GM12872 (cell line): ENCODE results near the gene MT1E.

Experiments
- TF ChIP-seq, protein P1 (sequence below): IDR thresholded peaks from 3 replicates; pipeline ENCODE4 v1.5.1; 2011; ENCODE audit warnings: low read depth, mild to moderate bottlenecking, low read length, moderate library complexity; ENCODE audit not compliant: insufficient read depth

MT1E gene

DNA sequence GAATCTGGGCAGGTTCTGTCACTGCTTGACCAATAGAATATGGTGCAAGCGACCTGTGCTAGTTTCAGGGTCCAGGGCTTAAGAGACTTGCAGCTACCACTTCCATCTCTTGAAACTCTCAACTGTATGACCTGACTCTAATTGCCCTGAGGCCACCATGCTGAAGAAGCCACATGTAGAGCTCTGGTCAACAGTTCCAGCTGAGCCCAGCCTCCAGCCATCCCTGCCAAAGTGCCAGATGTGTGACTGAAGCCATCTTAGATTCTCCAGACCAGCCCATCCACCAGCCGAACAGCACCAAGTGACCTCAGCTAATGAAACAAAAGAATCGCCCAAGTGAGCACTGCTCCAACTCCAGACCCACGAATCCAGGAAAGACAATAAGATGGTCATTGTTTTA is 20.6 kb upstream of the MT1E start:
- TF ChIP-seq, protein P1, sequence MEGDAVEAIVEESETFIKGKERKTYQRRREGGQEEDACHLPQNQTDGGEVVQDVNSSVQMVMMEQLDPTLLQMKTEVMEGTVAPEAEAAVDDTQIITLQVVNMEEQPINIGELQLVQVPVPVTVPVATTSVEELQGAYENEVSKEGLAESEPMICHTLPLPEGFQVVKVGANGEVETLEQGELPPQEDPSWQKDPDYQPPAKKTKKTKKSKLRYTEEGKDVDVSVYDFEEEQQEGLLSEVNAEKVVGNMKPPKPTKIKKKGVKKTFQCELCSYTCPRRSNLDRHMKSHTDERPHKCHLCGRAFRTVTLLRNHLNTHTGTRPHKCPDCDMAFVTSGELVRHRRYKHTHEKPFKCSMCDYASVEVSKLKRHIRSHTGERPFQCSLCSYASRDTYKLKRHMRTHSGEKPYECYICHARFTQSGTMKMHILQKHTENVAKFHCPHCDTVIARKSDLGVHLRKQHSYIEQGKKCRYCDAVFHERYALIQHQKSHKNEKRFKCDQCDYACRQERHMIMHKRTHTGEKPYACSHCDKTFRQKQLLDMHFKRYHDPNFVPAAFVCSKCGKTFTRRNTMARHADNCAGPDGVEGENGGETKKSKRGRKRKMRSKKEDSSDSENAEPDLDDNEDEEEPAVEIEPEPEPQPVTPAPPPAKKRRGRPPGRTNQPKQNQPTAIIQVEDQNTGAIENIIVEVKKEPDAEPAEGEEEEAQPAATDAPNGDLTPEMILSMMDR: no peak

DNA sequence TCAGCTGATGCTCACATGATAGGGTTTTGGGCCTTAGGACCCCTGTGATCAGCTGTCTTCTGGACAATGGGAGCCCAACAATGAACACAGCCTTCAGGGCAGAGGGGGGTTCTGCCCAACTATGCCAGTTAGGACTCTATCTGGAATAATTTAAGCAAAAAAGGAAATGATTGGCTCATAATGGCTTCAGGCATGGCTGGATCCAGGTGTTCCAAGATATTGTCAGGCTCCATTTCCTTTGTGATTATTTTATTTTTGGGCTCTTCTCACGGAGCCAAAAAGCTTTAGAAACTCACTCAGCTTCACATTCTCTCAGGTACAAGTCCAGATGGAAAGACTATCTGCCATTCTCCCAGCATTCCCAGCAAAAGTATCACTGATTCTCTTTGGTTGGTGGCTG is 20.1 kb upstream of the MT1E start:
- TF ChIP-seq, protein P1: no peak

DNA sequence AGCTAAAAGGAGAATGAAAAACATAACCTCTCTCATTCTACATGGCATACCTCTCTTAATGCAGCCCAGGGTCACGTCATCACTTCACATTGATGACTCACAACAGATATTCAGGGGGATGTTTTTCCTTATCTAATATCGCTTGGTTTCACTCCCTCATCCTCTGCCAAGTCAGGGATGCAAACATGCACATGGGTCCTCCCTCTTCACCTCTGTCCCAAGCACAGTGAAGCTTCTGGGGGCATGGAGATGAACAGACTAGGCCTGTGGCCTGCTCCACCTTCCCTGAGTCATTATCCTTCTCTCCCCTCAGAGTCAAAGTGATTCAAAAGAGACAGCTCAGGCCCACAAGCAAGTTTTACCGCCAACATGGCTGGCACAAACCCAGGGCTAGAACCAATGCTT is 19.5 kb upstream of the MT1E start:
- TF ChIP-seq, protein P1: no peak

DNA sequence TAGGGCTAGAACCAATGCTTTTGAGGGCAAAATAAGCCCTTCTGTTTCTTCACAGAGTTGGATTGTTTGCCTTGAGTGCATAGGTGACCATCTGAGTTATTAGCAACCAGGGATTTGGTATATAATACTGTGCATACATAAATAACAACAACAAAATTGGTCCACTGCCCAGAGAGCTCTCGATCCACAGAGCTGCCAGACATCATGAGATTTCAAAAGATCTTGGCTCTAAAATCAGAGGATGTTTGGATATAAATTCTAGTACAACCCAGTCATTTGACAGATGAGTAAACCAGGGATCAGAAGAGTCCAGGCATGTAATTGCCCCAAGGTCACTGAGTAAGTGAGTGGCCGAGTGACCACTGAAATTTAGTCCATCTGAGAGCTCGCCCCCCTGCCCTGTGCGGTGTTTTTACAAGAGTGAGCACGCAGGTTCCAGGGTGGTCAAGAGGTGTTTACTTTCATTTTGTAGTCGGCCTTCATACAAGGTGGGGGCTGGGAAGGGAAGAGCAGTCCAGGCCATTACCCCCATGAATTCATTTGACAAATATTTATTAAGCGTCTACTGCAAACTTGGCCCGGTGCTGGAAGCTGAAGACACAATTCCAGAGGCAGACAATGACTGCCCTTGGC is 19.0 kb upstream of the MT1E start:
- TF ChIP-seq, protein P1: no peak

DNA sequence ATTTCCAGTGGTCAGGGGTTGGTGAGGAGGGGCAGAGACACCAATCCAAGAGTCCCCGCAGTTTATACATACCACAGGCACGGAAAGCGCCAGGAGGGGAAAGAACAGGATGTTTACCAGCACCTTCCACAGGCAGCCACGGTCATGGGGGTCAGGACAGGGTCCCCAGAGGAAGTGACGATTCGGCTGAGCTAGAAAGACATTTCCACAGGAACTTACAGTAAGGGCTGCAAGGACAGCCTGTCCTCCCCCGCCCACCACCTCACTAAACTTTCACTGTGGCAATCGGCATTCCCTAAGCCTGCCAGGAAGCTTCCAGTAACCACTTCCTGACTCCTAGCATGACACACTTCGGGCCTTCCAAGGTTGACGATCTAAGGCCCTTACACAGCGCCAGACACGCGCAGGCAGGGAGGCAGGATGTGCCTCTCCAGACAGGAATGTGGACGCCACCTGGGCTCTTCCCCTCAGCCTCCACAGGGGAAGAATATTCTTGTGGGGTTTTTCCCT is 18.4 kb upstream of the MT1E start:
- TF ChIP-seq, protein P1: no peak

DNA sequence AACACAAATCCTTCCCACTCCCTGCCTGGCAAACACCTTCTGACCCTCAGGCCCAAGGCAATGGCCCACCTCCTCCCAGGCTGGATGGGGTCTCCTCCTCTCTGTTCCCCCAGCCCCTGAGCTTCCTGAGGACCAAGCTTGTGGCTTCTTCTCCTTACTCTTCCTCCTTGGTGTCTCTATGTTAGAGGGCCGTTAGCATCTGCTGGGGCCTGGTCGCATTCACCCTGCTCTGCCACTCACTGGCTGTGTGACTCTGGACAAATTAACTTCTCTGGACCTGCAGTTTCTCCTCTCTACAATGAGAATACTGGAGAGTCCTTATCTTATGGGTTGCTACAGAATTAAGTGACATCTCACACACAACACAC is 17.9 kb upstream of the MT1E start:
- TF ChIP-seq, protein P1: no peak

DNA sequence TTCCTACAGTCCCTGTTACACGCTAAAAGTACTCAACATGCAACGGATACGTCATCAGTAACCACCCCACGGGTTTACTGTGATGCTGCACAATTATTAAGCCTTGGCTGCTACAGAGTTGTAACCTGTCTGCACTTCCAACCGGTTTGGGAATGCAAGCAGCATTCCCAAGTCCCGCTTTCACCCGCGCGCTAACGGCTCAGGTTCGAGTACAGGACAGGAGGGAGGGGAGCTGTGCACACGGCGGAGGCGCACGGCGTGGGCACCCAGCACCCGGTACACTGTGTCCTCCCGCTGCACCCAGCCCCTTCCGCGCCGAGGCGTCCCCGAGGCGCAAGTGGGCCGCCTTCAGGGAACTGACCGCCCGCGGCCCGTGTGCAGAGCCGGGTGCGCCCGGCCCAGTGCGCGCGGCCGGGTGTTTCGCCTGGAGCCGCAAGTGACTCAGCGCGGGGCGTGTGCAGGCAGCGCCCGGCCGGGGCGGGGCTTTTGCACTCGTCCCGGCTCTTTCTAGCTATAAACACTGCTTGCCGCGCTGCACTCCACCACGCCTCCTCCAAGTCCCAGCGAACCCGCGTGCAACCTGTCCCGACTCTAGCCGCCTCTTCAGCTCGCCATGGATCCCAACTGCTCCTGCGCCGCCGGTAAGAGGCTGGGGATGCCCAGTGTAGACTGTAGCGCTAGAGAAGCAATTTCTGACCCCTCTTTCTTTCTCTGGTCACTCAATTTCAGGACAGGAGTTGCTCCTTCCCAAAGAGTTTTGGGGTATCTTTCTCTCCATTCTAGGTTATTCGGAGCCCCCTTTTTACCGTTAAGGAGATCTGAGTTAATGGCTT is 17.3 kb upstream of the MT1E start, which contains the start of gene MT2A:
Gene MT2A, plus strand, starts transcription at position 542 of the 833 bp plus-strand sequence. Its CDS starts 72 bp downstream, at position 614.
- TF ChIP-seq, protein P1: no peak
